HG03558 (cell line): ENCODE data around the gene KCNH5.

ENCODE experiments used
- ATAC-seq: cut with Tn5 transposase; IDR thresholded peaks from one replicate; pipeline ENCODE4 v1.9.1; 2021; ENCODE audit warnings: moderate number of reproducible peaks; ENCODE audit not compliant: unreplicated experiment; ENCODE audit errors: extremely low read depth

KCNH5 gene

GRCh38 chr14:63006531-63006930, 38.7 kb downstream of the KCNH5 start:
- ATAC-seq, result no peak

- ATAC-seq, result no peak
Measured at GRCh38 chr14:62994096-62994495, 51.2 kb downstream of the KCNH5 start.

GRCh38 chr14:62988967-62989366, 56.3 kb downstream of the KCNH5 start:
- ATAC-seq, result no peak

- ATAC-seq, result no peak
Measured at GRCh38 chr14:62983821-62984220, 61.4 kb downstream of the KCNH5 start.

- no peak for ATAC-seq
Measured at GRCh38 chr14:62980693-62981092, 64.6 kb downstream of the KCNH5 start.

GRCh38 chr14:62957562-62957961, 87.7 kb downstream of the KCNH5 start:
- ATAC-seq, result no peak

GRCh38 chr14:62956413-62956812, 88.8 kb downstream of the KCNH5 start:
- no peak for ATAC-seq

GRCh38 chr14:62954165-62954564, 91.1 kb downstream of the KCNH5 start:
- no peak for ATAC-seq

- ATAC-seq, result no peak
Measured at GRCh38 chr14:62952226-62952625, 93.0 kb downstream of the KCNH5 start.

- no peak for ATAC-seq
Measured at GRCh38 chr14:62947301-62947700, 98.0 kb downstream of the KCNH5 start.

- ATAC-seq, result no peak
Measured at GRCh38 chr14:62946221-62946620, 99.0 kb downstream of the KCNH5 start.

- no peak for ATAC-seq
Measured at GRCh38 chr14:62943202-62943601, 102.1 kb downstream of the KCNH5 start.

- no peak for ATAC-seq
Measured at GRCh38 chr14:62939970-62940369, 105.3 kb downstream of the KCNH5 start.

- ATAC-seq, result no peak
Measured at GRCh38 chr14:62938778-62939177, 106.5 kb downstream of the KCNH5 start.

- no peak for ATAC-seq
Measured at GRCh38 chr14:62934439-62934838, 110.8 kb downstream of the KCNH5 start.

GRCh38 chr14:62921466-62921865, 123.8 kb downstream of the KCNH5 start:
- no peak for ATAC-seq

- no peak for ATAC-seq
Measured at GRCh38 chr14:62916551-62916950, 128.7 kb downstream of the KCNH5 start.

- ATAC-seq, result no peak
Measured at GRCh38 chr14:62914873-62915272, 130.4 kb downstream of the KCNH5 start.

- no peak for ATAC-seq
Measured at GRCh38 chr14:62914025-62914424, 131.2 kb downstream of the KCNH5 start.

GRCh38 chr14:62908506-62908905, 136.8 kb downstream of the KCNH5 start:
- no peak for ATAC-seq

- no peak for ATAC-seq
Measured at GRCh38 chr14:62905566-62905965, 139.7 kb downstream of the KCNH5 start.

GRCh38 chr14:62897771-62898170, 147.5 kb downstream of the KCNH5 start:
- no peak for ATAC-seq

- no peak for ATAC-seq
Measured at GRCh38 chr14:62896932-62897456, 148.3 kb downstream of the KCNH5 start.
